ENCODE measurements around the gene SZT2. TPM values are rescaled to one million over a fixed set of nuclear protein-coding genes. Genes with fewer than 3 reads are reported as not detected.

SZT2 gene
- total and polyA plus RNA-seq, 2 of the 13 experiments (the other 11 are each of a cell fraction or from before 2014, with no cell fraction given) = 8.0 to 8.8 TPM

GRCh38 chr1:43493661-43494450 is 104.2 kb downstream of the SZT2 start:
- Histone ChIP-seq H3K36me3 (replicated peaks in 1 of 2; ENCODE audit: control insufficient read depth in 1 of 2, insufficient read depth in 2 of 2, low read length in 2 of 2) (no peaks in the 10 kb centered on the region), H3K27ac (ENCODE audit: extremely low read length, insufficient read depth, low read length) (peak overlapping the region; percentile 41), H3K4me3 (replicated peaks in 1 of 3; ENCODE audit: insufficient read depth in 1 of 3, low read depth in 2 of 3, low read length in 3 of 3) (peak overlapping the region; percentile 6 to 37 (median 14); a peak in 3 of 6 replicates), H3K9ac (ENCODE audit: insufficient read depth, low read depth, low read length) (peak overlapping the region; percentile 38; the same call in 1 of the 2 replicates), H4K20me1 (ENCODE audit: insufficient read depth, low read length) (no peaks in the 10 kb centered on the region), H3K79me2 (ENCODE audit: insufficient read depth, low read length) (no peaks in the 10 kb centered on the region), H3K27me3 (ENCODE audit: control insufficient read depth in 1 of 2, insufficient read depth in 2 of 2, low read length in 2 of 2) (no peaks in the 10 kb centered on the region), H2AFZ (ENCODE audit: low read length) (peak overlapping the region; percentile 52), H3K4me2 (ENCODE audit: low read depth, low read length) (peak overlapping the region; percentile 76), H3K4me1 (ENCODE audit: insufficient read depth, low read length) (peaks cover 20% of the 10 kb centered on the region), H3K9me3 (ENCODE audit: low read length) (peaks cover 8% of the 10 kb centered on the region; the same call in 1 of the 2 replicates)
- under 1% methylated on average over 11 of the region's 11 CpGs for WGBS (ENCODE audit: low lambda C conversion rate)
- DNase-seq (ENCODE audit: low spot score) (peak; percentile 71), FAIRE-seq (peak; percentile 75), ATAC-seq (peak; percentile 99)
- no TSS peak for BruUV-seq (replicated peaks)
- intact Hi-C loops (cut with micrococcal nuclease; ENCODE audit: unreplicated experiment) = no loop called here
- in situ Hi-C loops (cut with HindIII; ENCODE audit: extremely low pct_ligation_motif_present, low pct_unique_long_range_greater_than_20kb) = no loop called here
- ChIA-PET POLR2A (no interaction called here), CTCF (ENCODE audit: low intra/inter-chr PET ratio, low total read pairs) (no interaction called here)
- TF ChIP-seq TFAP4 (IDR thresholded peaks at IDR 0.05; ENCODE audit: borderline replicate concordance, low read depth) (peak; percentile 66; the same call in 1 of the 2 replicates), TBL1XR1 (IDR thresholded peaks at IDR 0.05; ENCODE audit: borderline replicate concordance, low read length, partially characterized antibody) (peak; percentile 15), PPARG (CRISPR knock-in tag; conservative IDR thresholded peaks at IDR 0.05) (peak; percentile 91), SAP130 (CRISPR knock-in tag; IDR thresholded peaks at IDR 0.05; ENCODE audit: low read depth) (0 out of 2 replicates have a peak, but pooled peaks have one; percentile 34), MED1 (CRISPR knock-in tag; IDR thresholded peaks at IDR 0.05) (peak; percentile 27), HDAC2 (CRISPR knock-in tag; IDR thresholded peaks at IDR 0.05) (0 out of 2 replicates have a peak, but pooled peaks have one; percentile 23), RFX1 (IDR thresholded peaks at IDR 0.05) (no peak), ATF6 (CRISPR knock-in tag; conservative IDR thresholded peaks at IDR 0.05) (no peak), SKIL (CRISPR knock-in tag; IDR thresholded peaks at IDR 0.05; ENCODE audit: borderline replicate concordance) (no peak), MAFK (conservative IDR thresholded peaks at IDR 0.05 in 1 of 2, IDR thresholded peaks at IDR 0.05 in 1 of 2; ENCODE audit: low read length in 2 of 2) (peak; percentile 79), SALL1 (CRISPR knock-in tag; IDR thresholded peaks at IDR 0.05) (peak; percentile 24; the same call in 1 of the 2 replicates), FOXJ3 (CRISPR knock-in tag; IDR thresholded peaks at IDR 0.05; ENCODE audit: borderline replicate concordance) (peak; percentile 62; the same call in 1 of the 2 replicates), CEBPB (IDR thresholded peaks at IDR 0.05; ENCODE audit: borderline replicate concordance, low read depth, low read length) (peak; percentile 81; the same call in 1 of the 2 replicates), PITX1 (CRISPR knock-in tag; IDR thresholded peaks at IDR 0.05) (peak; percentile 39; the same call in 1 of the 2 replicates), PAXIP1 (CRISPR knock-in tag; conservative IDR thresholded peaks at IDR 0.05) (peak; percentile 56; the same call in 1 of the 2 replicates)
